NCI-H2029 (cell line): ENCODE results near the gene SSR3.

ENCODE experiments used
- DNase-seq: peaks from one replicate; lab custom pipeline; 2025; lab: John Stamatoyannopoulos, UW

The SSR3 gene

GRCh38 chr3:156491192-156491591, 63.7 kb downstream of the SSR3 start:
- DNase-seq, result no peak
